GM23248 (cell line): ENCODE measurements around the gene TRRAP.

Experiments
- EZH2 ChIP-seq: fragments of 200-600 bp; sonication (generic); IDR thresholded peaks from 2 replicates; pipeline ENCODE4 v1.6.1; 2018; ENCODE audit warnings: antibody characterized with exemption, mild to moderate bottlenecking; ENCODE audit not compliant: insufficient read depth, poor library complexity, severe bottlenecking
- EZH2phosphoT487 ChIP-seq: fragments of 200-600 bp; sonication (generic); IDR thresholded peaks from 2 replicates; pipeline ENCODE4 v1.6.1; 2018; ENCODE audit warnings: antibody characterized with exemption, moderate library complexity, mild to moderate bottlenecking, low read depth; ENCODE audit not compliant: insufficient read depth

DNA sequence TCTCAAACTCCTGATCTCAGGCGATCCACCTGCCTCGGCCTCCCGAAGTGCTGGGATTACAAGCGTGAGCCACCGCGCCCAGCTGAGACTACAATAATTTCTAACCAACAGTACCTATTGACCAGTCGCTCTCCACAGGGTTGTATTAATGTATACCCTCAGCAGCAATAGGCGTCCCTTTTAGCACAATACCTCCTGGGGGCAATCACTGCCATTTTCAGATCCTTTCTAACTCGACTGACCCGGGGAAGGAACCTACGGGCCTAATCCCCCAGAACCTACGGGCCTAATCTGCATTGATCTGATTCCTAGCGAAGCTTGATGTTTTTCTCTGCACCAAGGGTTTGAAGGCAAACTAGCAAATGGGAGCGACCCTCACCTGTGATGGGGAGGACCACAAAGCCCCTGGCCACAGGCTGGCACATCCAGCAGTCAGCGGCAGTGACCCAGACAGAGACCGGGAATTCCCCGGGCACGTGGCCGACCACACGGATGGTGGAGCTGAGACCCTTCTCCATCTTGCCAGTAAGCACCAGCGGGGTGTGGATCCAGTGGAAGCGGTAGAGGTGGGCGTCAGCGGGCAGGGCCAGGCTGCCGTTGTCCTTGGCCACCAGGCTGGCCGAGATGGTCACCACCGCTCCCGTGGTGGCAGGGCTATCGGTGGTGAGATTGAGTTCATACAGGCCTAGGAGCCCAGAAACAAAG is 15.5 kb upstream of the TRRAP start:
- TF ChIP-seq EZH2phosphoT487 (no peak), EZH2 (no peak)
